HUDEP-2 (cell line): ENCODE results near the gene IFI44.

Source experiments
- DNase-seq, 76 experiments: peaks; one replicate each; lab custom pipeline; 2025; ENCODE audit not compliant: unreplicated experiment in 76 of 76; lab: John Stamatoyannopoulos, UW

Gene IFI44

GRCh38 chr1:78650114-78650660, 556 bp downstream of the IFI44 start:
- DNase-seq = no peak

GRCh38 chr1:78651241-78651640, 1.6 kb downstream of the IFI44 start:
- no peak for DNase-seq

DNA sequence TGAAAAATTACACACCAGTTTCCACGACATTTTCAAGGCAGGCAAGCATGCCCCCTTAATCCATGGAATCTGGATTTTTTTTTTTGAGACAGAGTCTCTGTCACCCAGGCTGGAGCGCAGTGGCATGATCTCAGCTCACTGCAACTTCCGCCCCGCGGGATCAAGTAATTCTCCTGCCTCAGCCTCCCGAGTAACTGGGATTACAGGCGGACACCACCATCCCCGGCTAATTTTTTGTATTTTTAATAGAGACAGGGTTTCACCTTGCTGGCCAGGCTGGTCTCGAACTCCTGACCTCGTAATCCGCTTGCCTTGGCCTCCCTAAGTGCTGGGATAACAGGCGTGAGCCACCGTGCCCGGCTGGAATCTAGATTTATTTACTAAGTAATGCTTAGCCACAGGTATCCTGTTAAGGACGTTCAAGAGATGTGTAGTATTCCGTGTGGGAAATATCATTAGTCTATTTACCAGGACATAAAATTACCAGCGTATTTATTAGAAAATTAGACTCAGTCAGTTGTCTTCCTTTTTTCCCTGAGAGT, 2.5 kb downstream of the IFI44 start:
- no peak for DNase-seq

DNA sequence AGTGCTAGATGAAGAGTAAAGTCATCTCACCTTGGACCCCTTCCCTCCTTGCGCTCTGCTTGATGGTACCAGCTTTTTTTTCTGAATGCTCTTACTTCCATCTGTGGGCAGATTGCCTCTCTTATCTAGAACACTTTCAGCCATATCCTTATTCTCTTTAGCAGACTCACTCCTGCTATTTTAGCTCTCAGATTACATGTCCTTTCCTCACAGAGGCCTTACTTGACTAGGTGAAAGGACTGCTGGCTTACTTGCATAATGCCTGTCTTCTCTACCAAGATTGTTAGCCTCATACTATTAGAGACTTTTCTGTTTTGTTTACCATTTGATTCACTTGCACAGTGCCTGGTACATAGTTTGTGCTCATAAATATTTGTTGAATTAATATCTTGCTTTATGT, 9.3 kb downstream of the IFI44 start:
- DNase-seq = no peak

GRCh38 chr1:78663923-78664322, 14.3 kb downstream of the IFI44 start:
- DNase-seq = no peak

- DNase-seq = no peak
Observed at GRCh38 chr1:78664763-78665162, 15.1 kb downstream of the IFI44 start.

DNA sequence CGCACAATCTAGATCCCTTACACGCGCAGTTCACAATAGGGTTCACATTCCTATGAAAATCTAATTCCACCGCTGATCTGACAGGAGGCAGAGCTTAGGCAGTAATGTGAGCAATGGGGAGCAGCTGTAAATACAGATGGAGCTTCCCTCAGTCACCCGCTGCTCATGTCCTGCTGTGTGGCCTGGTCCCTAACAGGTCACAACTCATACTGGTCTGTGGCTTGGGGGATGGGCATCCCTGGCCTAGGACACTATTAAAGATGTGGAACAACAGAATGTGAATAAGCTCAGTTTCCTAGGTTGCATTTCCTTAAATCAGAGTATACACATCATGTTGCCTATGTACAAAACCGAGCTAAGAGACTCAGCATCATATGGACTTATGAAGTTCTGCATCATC, 16.2 kb downstream of the IFI44 start:
- DNase-seq = no peak

DNA sequence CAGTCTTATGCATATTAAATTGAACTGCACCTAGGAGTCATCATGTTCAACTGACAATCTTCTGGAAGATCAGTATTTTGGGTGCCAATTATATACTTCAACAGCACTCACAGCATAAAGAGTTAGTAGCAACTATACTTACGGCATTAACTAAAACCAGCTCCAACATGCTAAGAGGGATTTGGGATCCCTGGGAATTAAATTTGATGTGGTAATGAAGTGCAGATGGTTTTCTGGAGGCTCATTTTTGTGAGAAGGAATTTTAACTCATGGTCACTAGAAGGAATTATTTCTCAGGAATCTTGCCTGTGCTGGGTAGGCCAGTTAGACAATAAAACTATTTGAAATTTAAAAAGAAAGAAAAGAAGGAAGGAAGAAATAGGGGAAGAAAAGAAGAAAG, 18.3 kb downstream of the IFI44 start:
- no peak for DNase-seq

GRCh38 chr1:78668427-78668826, 18.8 kb downstream of the IFI44 start:
- no peak for DNase-seq

- DNase-seq = no peak
Observed at GRCh38 chr1:78672428-78672827, 22.8 kb downstream of the IFI44 start.

GRCh38 chr1:78673120-78673519, 23.5 kb downstream of the IFI44 start:
- DNase-seq = no peak

DNA sequence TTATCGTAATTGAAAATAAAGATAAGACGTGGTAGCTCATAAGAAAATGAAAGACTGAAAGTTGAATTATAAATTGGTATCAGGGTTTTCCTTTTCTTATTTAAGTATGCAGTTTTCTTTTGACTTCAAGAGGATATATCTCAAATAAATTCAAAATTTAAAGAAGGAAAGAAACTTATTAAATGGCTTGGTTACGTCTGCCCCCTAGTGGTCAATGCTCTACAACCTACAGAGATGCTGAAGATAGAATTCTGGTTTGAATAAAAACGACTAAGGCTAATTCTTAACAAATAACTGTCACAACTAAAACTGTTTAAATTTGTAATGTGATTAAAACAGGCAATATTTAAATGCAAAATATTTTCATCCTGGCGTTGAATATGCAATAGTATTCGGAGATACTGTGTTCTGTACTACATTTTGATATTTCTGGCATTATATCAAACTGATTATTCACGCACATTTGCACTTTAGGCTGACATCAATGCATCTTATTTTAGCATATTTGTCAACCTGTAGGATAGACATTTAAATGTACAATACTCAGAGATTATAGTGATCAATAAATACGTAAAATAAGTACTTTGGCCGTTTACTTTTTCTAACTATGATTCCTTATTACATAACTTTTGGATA, 26.8 kb downstream of the IFI44 start:
- DNase-seq = peak in 23 of 76 experiments; percentile 1 to 41 (median 20)

GRCh38 chr1:78676993-78677392, 27.4 kb downstream of the IFI44 start:
- no peak for DNase-seq

DNA sequence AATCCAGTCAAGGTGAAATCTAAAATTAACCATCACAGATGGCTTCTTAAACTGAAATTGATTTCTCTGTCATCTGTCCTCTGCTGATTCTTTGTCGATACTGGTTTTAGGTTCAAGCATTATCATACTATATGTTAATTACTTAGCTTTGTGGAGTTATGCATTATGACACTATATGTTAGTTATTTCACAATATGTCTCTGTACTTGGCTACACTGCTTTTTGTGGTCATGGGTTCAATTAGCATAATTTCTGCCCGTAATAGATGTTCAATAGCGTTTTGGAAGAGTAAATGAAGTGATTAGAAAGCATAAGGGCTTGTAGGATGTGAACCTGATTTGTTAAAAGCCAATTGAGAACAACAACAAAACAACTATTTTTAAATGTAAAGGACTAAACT, 28.2 kb downstream of the IFI44 start:
- no peak for DNase-seq

GRCh38 chr1:78678324-78678723, 28.7 kb downstream of the IFI44 start:
- no peak for DNase-seq

DNA sequence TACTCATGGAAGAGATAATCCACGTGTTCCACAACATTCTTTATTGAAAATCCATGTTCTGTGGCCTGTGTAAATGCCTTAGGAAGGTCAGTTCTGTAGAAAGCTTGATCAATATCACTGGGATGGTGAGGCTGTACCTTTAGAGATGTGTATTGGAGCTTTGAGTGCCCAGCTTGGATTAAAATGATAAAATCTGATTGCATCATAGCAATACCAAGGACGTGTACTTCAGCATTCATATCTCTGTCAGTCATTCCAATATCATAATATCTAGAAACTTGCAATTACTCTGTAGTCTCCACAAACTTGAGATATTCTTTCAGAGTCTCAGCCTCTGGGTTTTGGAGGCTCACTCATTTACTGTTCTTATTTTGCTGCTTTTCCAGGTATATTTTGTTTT, 31.6 kb downstream of the IFI44 start:
- no peak for DNase-seq

DNA sequence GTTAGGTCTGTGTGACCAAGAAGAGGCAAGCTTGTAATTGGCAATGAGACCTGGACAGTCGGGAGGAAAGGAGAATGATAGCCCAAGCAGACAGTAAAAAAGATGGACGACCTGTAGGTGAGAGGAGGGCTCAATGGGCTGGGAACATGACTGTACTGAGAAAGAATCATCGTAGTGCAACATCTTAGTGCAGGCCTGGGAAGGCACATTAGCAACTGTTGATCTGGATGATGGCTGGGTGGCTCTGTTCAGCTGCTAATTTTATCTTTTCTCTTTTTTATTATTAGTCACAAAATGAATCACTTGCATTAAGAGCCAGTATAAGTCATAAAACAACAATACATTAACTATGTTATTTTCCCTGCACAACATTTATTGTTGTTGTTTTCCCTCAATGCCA, 32.9 kb downstream of the IFI44 start:
- no peak for DNase-seq

GRCh38 chr1:78683079-78683478, 33.4 kb downstream of the IFI44 start:
- no peak for DNase-seq

DNA sequence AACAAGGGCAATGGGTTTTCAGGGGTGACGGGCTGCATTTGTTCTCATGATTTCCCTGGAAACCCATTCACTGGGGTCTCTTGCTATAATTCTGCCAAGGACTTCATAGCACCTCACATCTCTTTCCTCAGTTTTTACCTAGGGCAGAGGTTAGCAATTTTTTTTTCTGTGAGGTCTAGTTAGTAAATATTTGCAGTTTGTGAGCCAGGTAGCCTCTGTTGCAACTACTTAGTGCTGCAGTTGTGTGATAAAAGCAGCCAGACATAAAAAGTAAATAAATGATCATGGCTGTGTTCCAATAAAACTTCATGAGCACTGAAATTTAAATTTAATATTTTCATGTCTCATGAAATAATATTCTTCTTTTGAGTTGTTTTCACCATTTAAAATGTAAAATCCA, 37.7 kb downstream of the IFI44 start:
- no peak for DNase-seq

GRCh38 chr1:78687914-78688313, 38.3 kb downstream of the IFI44 start:
- DNase-seq = no peak

DNA sequence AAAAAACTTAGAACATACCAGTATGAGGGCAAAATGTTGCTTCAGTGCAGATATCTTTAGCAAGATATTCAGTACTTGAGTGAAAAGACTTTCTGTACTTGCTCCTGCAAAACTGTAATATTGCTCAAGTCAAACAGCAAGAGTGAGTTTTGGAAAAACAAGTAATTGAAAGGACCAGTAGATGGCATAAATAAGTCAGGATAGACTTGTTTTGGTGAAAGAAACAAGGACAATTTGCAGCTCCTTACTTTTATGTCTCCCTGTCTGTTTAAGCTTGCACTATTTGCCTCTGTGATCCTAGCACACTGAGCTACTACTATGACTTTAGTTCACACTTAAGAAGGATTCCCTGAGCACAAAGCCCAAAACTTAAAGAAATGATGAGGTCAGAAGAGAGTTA, 39.1 kb downstream of the IFI44 start:
- no peak for DNase-seq

- no peak for DNase-seq
Observed at GRCh38 chr1:78690516-78690915, 40.9 kb downstream of the IFI44 start.
